Measurements from ENCODE around the gene LIMK1.

LIMK1 gene

DNA sequence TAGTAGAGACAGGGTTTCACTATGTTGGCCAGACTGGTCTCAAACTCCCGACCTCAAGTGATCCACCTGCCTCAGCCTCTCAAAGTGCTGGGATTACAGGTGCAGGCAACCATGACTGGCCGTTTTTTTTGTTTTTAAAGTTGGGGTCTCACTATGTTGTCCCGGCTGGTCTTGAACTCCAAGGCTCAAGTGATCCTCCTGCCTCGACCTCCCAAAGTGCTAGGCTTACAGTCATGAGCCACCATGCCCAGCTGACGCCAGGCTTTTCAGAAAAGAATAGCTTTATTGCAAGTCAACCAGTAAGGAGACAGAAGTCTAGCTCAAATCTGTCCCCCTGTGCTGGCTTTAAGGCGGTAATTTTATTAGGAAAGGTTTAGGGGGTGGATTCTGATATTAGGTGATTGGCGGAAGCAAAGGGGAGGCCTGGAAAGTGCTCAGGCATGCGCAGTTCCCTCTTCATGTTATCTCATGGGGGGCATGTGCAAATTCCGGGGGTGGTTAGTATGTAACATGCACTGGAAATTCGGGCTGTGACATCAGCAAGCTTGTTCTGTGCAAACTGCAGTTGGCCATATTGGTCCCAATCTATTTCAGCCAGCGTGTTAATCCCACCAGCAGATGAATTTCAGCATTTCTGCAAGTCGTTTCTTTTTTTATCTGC is 42.7 kb downstream of the LIMK1 start:
- H3K4me3 ChIP-seq (ENCODE audit: low read depth, low read length) = no peak overlapping the region
- TF ChIP-seq, protein P1, sequence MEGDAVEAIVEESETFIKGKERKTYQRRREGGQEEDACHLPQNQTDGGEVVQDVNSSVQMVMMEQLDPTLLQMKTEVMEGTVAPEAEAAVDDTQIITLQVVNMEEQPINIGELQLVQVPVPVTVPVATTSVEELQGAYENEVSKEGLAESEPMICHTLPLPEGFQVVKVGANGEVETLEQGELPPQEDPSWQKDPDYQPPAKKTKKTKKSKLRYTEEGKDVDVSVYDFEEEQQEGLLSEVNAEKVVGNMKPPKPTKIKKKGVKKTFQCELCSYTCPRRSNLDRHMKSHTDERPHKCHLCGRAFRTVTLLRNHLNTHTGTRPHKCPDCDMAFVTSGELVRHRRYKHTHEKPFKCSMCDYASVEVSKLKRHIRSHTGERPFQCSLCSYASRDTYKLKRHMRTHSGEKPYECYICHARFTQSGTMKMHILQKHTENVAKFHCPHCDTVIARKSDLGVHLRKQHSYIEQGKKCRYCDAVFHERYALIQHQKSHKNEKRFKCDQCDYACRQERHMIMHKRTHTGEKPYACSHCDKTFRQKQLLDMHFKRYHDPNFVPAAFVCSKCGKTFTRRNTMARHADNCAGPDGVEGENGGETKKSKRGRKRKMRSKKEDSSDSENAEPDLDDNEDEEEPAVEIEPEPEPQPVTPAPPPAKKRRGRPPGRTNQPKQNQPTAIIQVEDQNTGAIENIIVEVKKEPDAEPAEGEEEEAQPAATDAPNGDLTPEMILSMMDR (IDR thresholded peaks at IDR 0.05) = no peak
- no peak overlapping the region for H3K9ac ChIP-seq

DNA sequence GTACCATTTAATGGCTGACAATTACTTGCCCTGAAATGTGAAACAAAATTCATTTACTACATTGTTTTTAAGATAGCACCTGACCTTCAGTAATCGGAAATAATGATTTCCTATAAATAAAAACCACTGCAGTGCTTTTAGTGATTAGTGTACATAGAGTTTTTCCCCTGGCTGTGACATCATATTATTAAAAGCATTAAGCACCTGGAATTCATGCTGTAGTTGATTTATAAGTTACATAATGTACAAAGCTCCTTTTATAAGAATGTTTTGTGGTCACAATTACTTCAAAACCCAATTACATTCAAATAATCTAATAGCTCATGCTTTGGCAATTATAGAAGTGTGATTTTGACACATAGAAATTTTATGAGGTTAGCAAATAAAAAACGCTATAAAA is 46.3 kb downstream of the LIMK1 start:
- Histone ChIP-seq H2AFZ (no peak overlapping the region), H3K36me3 (ENCODE audit: control insufficient read depth, insufficient read depth, low read length) (no peaks in the 10 kb centered on the region), H3K4me2 (ENCODE audit: low read length) (no peak overlapping the region), H3K9ac (no peak overlapping the region), H3K9me3 (ENCODE audit: control insufficient read depth, low read length) (no peaks in the 10 kb centered on the region), H3K27ac (no peak overlapping the region), H3K27me3 (ENCODE audit: control insufficient read depth, insufficient read depth, low read length) (no peaks in the 10 kb centered on the region), H3K79me2 (no peaks in the 10 kb centered on the region), H3K4me1 (no peaks in the 10 kb centered on the region), H3K4me3 (ENCODE audit: low read depth, low read length) (no peak overlapping the region)
- TF ChIP-seq, protein P1 (IDR thresholded peaks at IDR 0.05) = no peak

More for the DNA sequence above, 42.7 kb downstream of the LIMK1 start:
- H3K4me1 ChIP-seq = no peaks in the 10 kb centered on the region
- no peaks in the 10 kb centered on the region for H3K9me3 ChIP-seq (ENCODE audit: control insufficient read depth, low read length)
- no peaks in the 10 kb centered on the region for H3K36me3 ChIP-seq (ENCODE audit: control insufficient read depth, insufficient read depth, low read length)
- H3K4me2 ChIP-seq (ENCODE audit: low read length) = no peak overlapping the region
- no peaks in the 10 kb centered on the region for H3K27me3 ChIP-seq (ENCODE audit: control insufficient read depth, insufficient read depth, low read length)
- no peak overlapping the region for H3K27ac ChIP-seq
- no peak overlapping the region for H2AFZ ChIP-seq
- no peaks in the 10 kb centered on the region for H3K79me2 ChIP-seq

DNA sequence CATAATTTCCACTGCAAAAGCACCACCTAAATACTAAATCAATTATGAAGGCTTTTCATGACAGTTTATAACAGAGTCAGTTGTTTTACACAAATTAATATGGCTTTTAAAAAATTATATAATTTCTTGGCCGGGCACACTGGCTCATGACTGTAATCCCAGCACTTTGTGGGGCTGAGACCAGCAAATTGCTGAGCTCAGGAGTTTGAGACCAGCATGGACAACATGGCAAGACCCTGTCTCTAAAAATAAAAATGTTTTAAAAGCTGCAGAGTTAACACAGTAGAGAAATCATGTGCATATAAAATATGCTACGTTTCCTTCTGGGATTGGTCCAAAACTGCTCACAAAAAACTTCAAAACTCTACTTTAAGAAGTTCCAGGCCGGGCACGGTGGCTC is 46.9 kb downstream of the LIMK1 start:
- H3K4me1 ChIP-seq = no peaks in the 10 kb centered on the region
- no peak overlapping the region for H3K4me3 ChIP-seq (ENCODE audit: low read depth, low read length)
- H3K79me2 ChIP-seq = no peaks in the 10 kb centered on the region
- H3K27me3 ChIP-seq (ENCODE audit: control insufficient read depth, insufficient read depth, low read length) = no peaks in the 10 kb centered on the region
- no peaks in the 10 kb centered on the region for H3K36me3 ChIP-seq (ENCODE audit: control insufficient read depth, insufficient read depth, low read length)
- TF ChIP-seq, protein P1 (IDR thresholded peaks at IDR 0.05) = no peak
- H3K9me3 ChIP-seq (ENCODE audit: control insufficient read depth, low read length) = no peaks in the 10 kb centered on the region
- no peak overlapping the region for H3K9ac ChIP-seq
- no peak overlapping the region for H2AFZ ChIP-seq
- no peak overlapping the region for H3K4me2 ChIP-seq (ENCODE audit: low read length)
- H3K27ac ChIP-seq = no peak overlapping the region

DNA sequence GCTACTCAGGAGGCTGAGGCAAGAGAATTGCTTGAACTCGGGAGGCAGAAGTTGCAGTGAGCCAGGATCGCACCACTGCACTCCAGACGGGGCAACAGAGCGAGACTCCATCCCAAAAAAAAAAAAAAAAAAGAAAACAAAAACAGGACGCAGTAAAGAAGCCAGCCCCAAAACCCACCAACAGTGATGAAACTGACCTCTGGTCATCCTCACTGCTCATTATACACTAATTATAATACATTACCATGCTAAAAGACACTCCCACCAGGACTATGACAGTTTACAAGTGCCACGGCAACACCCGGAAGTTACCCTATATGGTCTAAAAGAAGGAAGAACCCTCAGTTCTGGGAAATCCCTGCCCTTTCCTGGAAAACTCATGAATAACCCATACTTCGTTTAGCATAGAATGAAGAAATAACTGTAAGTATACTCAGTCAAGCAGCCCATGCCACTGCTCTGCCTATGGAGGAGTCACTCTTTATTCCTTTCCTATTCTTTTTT is 50.6 kb downstream of the LIMK1 start:
- Histone ChIP-seq H3K4me1 (no peaks in the 10 kb centered on the region), H3K4me3 (ENCODE audit: low read depth, low read length) (no peak overlapping the region), H3K27me3 (ENCODE audit: control insufficient read depth, insufficient read depth, low read length) (no peaks in the 10 kb centered on the region), H3K4me2 (ENCODE audit: low read length) (no peak overlapping the region), H3K9me3 (ENCODE audit: control insufficient read depth, low read length) (no peaks in the 10 kb centered on the region), H3K27ac (no peak overlapping the region), H3K36me3 (ENCODE audit: control insufficient read depth, insufficient read depth, low read length) (no peaks in the 10 kb centered on the region), H3K9ac (no peak overlapping the region), H2AFZ (no peak overlapping the region), H3K79me2 (no peaks in the 10 kb centered on the region)
- TF ChIP-seq, protein P1 (IDR thresholded peaks at IDR 0.05) = no peak

DNA sequence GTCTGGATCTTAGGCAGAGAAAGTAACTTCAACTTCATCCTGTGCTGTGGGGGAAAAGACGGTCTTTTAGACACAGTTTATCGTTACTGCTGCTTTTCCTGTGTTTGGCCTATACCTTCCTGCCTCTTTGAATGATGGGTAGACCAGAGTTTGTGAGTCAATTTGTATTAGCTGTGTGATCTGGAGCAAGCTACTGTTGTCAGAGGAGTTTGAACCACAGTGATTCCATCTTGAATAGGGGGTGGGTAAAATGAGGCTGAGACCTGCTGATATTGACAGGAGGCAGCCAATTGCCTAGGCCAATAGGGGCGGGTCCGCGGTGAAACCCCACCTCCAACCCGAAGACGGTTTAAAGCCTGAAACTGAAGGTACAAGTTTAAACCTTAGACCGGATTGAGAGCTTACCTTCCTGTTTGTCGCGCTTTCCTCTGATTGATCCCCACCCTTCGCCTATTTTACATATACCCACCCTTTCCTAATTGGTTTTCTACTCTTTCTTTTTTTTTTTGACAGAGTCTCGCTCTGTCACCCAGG is 54.8 kb downstream of the LIMK1 start:
- no peak overlapping the region for H3K9ac ChIP-seq
- H3K27ac ChIP-seq = no peak overlapping the region
- H3K36me3 ChIP-seq (ENCODE audit: control insufficient read depth, insufficient read depth, low read length) = no peaks in the 10 kb centered on the region
- no peak overlapping the region for H3K4me3 ChIP-seq (ENCODE audit: low read depth, low read length)
- H2AFZ ChIP-seq = no peak overlapping the region
- H3K4me1 ChIP-seq = no peaks in the 10 kb centered on the region
- no peaks in the 10 kb centered on the region for H3K79me2 ChIP-seq
- no peaks in the 10 kb centered on the region for H3K9me3 ChIP-seq (ENCODE audit: control insufficient read depth, low read length)
- no peaks in the 10 kb centered on the region for H3K27me3 ChIP-seq (ENCODE audit: control insufficient read depth, insufficient read depth, low read length)
- no peak overlapping the region for H3K4me2 ChIP-seq (ENCODE audit: low read length)
- TF ChIP-seq, protein P1 (IDR thresholded peaks at IDR 0.05) = no peak
